ENCODE data around the gene SPATA2. TPM values are rescaled to one million over a fixed set of nuclear protein-coding genes. Genes with fewer than 3 reads are reported as not detected.

The SPATA2 gene
- total RNA-seq, 1 experiment from 2014 or later: 8.3 TPM

- Histone ChIP-seq H3K9me3 (ENCODE audit: control insufficient read depth, insufficient read depth, low read depth, low read length) (no peaks in the 10 kb centered on the region), H3K36me3 (ENCODE audit: control insufficient read depth, insufficient read depth, low read length) (peaks cover 3% of the 10 kb centered on the region; the same call in 1 of the 2 replicates), H3K4me1 (ENCODE audit: control insufficient read depth, insufficient read depth, low read length) (peaks cover 15% of the 10 kb centered on the region), H3K27ac (ENCODE audit: low read length) (peak overlapping the region; percentile 95), H3K27me3 (ENCODE audit: control insufficient read depth, insufficient read depth, low read length) (no peaks in the 10 kb centered on the region), H3K4me3 (ENCODE audit: low read depth in 2 of 2, low read length in 2 of 2) (peak overlapping the region; percentile 76 to 89)
- ChIA-PET POLR2A (interaction anchor here (0.7 to 0.8 kb wide), 2 partner anchors 13 to 19 kb away, joined by 10 to 12 read pairs; no protein-coding TSS in a partner anchor), CTCF (interaction anchor here (0.9 kb wide), 1 partner anchor 155 kb away, joined by 3 read pairs; no protein-coding TSS in a partner anchor)
- ATAC-seq (peak; percentile 24; the same call in 1 of the 2 replicates), DNase-seq (ENCODE audit: low read depth, low spot score) (no peak)
- intact Hi-C loops (cut with micrococcal nuclease; ENCODE audit: unreplicated experiment): no loop called here
- no TSS peak for BruUV-seq (replicated peaks)
- in situ Hi-C loops (cut with HindIII; ENCODE audit: low pct_unique_long_range_greater_than_20kb, low sequenced_read_pairs): no loop called here
- TF ChIP-seq CTCF (IDR thresholded peaks at IDR 0.05): no peak
- 0 out of 2 replicates have a peak, but pooled peaks have one; percentile 1 for TF ChIP-seq POLR2AphosphoS5 (IDR thresholded peaks at IDR 0.05; ENCODE audit: low read depth, low read length)
- no peak for TF ChIP-seq SIN3A (IDR thresholded peaks at IDR 0.05; ENCODE audit: borderline replicate concordance, insufficient read depth, low read depth, low read length)
Observed at GRCh38 chr20:49916146-49917002, 1.0 kb upstream of the SPATA2 start.

DNA sequence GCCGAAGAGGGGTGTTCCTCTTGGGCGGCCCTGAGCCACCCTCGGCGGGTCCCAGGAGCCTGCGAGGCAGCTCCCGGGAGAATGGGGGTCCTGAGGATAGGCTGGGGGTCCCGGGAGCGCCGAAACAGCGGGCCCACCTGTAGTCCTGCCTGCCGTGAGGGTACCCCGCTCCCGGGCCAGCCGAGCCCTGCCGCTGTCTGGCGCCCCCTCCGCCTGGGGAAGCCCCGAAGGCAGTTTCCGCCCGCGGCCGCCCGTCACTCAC lies 280 bp downstream of the SPATA2 start:
- ATAC-seq: peak; percentile 41
- H3K27me3 ChIP-seq (ENCODE audit: control insufficient read depth, insufficient read depth, low read length): no peaks in the 10 kb centered on the region
- peak overlapping the region; percentile 76 to 89 for H3K4me3 ChIP-seq (ENCODE audit: low read depth in 2 of 2, low read length in 2 of 2)
- in situ Hi-C loops (cut with HindIII; ENCODE audit: low pct_unique_long_range_greater_than_20kb, low sequenced_read_pairs): no loop called here
- CTCF ChIA-PET: no interaction called here
- DNase-seq (ENCODE audit: low read depth, low spot score): no peak
- TF ChIP-seq REST (IDR thresholded peaks at IDR 0.05; ENCODE audit: insufficient read depth in 1 of 2, low read depth in 2 of 2, low read length in 1 of 2): 0 out of 4 replicates have a peak, but pooled peaks of 1 of the 2 experiments have one; percentile 15
- no peak for TF ChIP-seq SIN3A (IDR thresholded peaks at IDR 0.05; ENCODE audit: borderline replicate concordance, insufficient read depth, low read depth, low read length)
- TF ChIP-seq TCF7L2 (IDR thresholded peaks at IDR 0.05; ENCODE audit: low read depth, low read length): no peak
- TF ChIP-seq CTCF (IDR thresholded peaks at IDR 0.05): no peak
- intact Hi-C loops (cut with micrococcal nuclease; ENCODE audit: unreplicated experiment): no loop called here
- H3K27ac ChIP-seq (ENCODE audit: low read length): peak overlapping the region; percentile 95
- no peaks in the 10 kb centered on the region for H3K9me3 ChIP-seq (ENCODE audit: control insufficient read depth, insufficient read depth, low read depth, low read length)
- POLR2A ChIA-PET: no interaction called here
- H3K36me3 ChIP-seq (ENCODE audit: control insufficient read depth, insufficient read depth, low read length): peaks cover 3% of the 10 kb centered on the region; the same call in 1 of the 2 replicates
- BruUV-seq (replicated peaks): no TSS peak
- H3K4me1 ChIP-seq (ENCODE audit: control insufficient read depth, insufficient read depth, low read length): peaks cover 15% of the 10 kb centered on the region

All from Panc1 (cell line).